NCI-H345 (cell line): Measurements from ENCODE around the gene ACOT7.
A peak's percentile ranks its signal among the peaks of the same experiment; 100 is the strongest.
"Not testable (repeated sequence)": the region's sequence is repeated elsewhere in the genome, so short reads cannot be mapped to it uniquely, and the experiment has no call there.

Experiments
- DNase-seq: peaks from one replicate; lab custom pipeline; 2025; lab: John Stamatoyannopoulos, UW

ACOT7 gene

DNA sequence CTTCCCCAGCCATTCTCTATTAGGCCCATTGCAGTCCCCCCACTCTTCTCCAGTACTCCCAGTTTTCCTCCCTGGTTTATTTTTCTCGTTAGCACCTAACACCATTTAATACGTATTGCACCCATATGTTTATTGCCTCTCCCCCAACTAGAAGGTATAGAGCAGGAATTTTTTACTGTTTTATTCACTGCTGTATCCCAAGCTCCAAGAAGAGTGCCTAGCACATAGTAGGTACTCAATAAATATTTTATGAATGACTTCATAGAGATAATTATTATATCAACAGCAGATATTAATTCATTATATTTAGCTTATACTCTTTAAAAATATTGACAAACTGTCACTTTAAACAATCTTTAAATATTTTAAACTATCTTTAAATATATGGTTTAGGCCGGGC lies 5.7 kb upstream of the ACOT7 start:
- no peak for DNase-seq

DNA sequence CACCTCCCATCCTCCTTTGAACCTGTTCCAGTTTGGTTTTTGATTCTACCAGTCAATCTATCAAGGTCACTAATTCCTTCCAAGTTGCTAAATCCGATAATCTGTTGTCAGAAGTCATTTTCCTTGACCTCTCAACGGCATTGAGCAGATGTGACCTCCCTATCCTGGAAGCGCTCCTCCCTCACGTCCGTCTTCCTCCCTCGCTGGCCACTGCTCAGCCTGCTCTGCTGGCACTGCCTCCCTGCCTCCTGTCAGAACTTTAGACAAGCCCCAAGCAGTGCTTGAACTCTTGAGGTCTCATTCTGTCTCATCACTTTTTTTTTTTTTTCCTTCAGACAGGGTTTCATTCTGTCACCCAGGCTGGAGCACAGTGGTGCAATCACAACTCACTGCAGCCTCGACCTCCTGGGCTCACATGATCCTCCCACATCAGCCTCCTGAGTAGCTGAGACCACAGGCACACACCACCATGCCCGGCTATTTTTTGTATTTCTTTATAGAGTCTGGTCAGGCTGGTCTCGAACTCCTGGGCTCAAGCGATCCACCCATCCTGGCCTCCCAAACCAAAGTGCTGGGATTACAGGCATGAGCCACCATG lies 4.4 kb upstream of the ACOT7 start:
- DNase-seq = no peak

DNA sequence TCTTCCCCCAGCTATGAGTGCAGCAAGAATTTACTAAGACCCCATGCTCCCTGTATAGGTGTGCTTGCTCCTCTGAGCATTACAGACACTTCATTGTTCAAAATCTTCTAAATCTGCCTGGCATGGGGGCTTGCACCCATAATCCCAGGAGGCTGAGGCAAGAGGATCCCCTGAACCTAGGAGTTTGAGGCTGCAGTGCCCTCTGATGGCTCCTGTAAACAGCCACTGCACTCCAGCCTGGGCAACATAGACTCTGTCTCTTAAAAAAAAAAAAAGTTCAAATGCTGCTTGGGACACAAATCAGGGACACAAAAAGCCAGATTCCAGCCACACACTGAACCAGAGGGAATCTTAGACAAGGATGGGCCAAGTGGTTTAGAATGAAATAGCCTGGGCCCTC lies 3.4 kb upstream of the ACOT7 start:
- DNase-seq = peak; percentile 27

DNA sequence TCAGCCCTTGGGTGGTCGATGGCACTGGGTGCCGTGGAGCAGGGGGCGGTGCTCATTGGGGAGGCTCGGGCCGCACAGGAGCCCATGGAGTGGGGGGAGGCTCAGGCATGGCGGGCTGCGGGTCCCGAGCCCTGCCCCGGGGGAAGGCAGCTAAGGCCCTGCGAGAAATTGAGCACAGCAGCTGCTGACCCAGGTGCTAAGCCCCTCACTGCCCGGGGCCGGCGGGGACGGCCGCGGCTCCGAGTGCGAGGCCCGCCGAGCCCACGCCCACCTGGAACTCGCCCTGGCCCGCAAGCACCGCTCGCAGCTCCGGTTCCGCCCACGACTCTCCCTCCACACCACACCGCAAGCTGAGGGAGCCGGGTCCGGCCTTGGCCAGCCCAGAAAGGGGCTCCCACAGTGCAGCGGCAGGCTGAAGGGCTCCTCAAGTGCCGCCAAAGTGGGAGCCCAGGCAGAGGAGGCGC lies 2.2 kb upstream of the ACOT7 start:
- not testable (repeated sequence) for DNase-seq

DNA sequence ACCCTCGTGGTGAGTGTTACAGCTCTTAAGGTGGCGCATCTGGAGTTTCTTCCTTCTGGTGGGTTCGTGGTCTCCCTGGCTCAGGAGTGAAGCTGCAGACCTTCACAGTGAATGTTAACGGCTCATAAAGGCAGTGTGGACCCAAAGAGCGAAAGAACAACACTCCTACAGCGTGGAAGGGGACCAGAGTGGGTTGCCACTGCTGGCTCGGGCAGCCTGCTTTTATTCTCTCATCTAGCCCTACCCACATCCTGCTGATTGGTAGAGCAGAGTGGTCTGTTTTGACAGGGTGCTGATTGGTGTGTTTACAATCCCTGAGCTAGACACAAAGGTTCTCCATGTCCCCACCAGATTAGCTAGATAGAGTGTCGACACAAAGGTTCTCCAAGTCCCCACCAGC lies 1.6 kb upstream of the ACOT7 start:
- DNase-seq = not testable (repeated sequence)

DNA sequence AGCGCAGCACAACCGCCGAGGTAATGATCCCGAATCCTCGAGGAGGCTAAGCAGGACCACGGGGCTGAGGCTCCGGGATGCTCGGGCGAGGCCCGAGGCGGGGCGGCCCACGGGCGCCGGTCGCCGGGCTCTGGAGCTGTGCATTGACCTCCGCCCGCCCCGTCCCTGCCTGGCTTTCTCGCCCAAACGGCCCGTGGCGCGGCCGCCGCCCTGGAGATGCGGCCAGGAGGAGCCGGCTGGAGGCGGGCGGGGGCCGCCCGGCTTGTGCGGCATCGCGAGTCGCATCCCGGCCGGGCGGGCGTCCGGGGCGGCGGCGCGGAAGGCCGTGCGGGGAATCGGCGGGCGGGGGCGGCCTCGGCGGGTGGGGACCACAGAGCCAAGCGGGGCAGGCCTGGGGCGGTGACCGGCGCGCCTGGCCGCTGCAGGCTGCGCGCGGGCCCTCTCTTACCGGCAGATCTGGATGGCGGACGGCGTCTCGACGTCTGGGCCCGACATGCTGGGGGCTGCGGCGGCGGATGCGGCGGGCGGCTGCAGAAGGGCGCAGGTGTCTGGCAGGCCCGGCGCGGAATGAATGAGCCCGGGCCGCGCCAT lies 663 bp downstream of the ACOT7 start:
- DNase-seq = no peak

DNA sequence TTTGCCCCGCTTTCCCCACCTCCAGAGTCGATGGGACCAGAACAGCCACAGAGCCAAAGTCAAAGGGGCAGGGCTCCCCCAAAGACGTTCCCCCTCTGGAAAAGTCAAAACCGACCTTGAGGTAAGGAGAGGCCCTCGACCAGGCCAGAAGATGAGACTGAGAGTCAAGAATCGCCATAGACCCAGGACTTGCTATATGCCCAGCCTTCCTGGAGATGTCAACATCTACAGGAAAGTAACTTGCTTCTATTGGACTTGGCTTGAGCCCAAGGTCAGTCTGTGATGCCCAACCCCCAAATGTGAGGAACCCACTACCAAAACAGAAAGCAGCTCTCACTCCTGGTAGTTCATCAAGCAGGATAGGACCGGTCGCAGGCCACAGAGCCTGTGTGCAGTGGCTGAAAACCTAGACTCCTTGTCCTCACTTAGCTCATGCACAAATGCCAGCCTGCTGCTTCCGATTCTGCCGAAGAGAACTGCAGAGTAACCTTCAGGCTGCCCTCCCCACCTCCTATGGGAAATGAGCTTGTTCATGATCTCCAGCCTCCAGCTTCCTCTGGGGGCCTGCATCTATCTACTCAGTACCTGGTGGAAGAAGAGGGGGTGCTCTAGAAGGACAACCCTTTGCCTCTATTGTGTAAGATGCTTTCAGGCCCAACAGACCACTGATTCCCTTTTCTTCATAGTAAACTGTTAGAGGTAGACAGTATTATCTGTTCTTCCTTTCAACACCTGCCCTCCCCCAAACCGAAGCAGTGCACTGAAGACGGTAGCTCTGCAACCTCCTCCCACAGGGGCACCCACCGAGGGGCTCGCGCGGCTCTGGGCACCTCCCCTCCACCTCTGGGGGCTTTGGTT lies 1.4 kb downstream of the ACOT7 start:
- DNase-seq = no peak

DNA sequence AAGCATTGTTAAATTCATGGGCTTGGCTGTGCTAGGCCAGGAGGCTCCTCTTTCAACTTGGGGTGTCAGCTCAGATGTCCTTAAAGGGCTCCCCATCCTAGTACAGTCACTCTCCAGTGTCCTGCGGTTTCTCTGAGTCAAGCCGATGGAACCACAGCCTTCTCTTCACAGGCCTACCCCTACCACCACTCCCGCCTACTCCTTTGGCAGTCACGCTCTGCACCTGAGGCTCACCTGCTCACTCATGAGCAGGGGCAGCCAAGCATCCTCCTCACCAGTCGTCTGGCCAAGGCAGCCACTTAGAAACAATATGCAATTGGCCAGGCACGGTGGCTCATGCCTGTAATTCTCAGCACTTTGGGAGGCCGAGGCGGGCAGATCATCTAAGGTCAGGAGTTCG lies 3.6 kb downstream of the ACOT7 start:
- no peak for DNase-seq

DNA sequence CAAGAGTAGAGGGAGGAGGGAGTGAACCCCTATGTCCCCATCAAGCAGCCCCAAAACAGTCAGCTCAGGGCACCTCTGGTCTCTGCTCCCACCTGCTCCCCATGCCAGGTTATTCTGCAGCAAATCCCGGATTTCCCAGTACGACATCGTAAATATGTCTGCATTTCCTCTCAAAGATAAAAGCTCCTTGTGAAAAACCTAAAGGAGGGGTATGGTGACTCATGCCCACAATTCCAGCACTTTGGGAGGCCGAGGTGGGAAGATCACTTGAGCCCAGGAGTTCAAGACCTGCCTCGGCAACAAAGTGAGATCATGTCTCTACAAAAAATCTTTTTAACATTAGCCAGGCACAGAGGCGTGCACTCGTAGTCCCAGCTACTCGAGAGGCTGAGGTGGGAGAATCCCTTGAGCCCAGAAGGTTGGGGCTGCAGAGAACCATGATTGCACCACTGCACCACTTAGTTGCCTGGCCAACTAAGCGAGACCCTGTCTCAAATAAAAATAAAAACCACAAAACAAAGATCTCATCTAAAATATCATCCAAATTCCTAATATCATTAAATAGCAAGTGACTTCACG lies 7.1 kb downstream of the ACOT7 start:
- no peak for DNase-seq

DNA sequence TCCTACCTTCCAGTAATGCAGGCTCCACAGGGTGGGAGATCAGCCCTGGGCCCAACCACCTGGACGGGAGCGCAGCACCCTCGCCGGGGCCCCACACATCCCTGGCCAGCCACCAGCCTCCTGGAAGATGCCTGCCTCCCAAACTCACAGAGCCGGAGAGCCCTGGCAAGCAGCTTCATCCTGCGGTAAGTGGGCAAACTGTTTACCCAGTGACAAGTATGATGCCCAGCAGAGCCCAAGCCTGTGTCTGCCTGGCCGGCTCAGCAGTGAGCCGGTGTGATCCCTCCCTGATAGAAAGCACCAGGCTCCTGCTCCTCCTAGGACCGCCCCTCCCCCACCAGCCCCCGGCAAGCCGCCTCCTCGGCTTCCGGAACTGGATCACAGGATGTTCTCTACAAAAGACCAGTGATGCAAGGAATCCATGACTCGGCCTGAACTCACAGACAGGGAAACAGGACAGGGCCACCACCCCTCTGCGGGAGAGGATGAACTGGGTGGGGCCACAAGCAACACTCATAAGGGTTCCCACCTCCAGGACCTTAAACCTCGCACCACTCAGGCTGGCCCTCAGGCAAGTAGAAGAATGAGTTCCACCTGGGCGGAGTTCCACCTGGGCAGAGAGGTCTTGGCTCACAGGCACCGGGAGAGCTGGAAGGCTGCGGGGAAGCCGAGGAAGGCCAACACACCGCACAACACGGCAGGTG lies 7.9 kb downstream of the ACOT7 start:
- DNase-seq = peak; percentile 88

DNA sequence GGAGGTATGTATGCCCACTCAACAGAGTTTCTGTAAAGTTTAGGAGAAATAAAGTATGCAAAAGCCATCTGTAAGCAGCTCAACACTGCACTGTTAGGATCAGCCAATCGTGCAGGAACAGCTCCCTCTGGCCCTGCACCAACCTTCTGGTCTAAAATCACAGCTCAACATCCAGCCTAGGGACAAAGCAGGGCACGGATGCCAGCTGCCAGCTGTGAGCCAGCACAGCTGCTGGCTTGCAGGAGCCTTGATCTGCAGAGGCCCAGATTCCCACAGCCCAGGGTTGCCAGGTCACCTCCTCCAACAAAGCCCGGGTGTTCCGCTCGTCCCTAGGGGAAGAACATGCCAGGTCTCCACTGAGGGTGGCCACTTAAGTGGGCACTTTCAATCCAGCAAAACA lies 8.6 kb downstream of the ACOT7 start:
- DNase-seq = no peak

DNA sequence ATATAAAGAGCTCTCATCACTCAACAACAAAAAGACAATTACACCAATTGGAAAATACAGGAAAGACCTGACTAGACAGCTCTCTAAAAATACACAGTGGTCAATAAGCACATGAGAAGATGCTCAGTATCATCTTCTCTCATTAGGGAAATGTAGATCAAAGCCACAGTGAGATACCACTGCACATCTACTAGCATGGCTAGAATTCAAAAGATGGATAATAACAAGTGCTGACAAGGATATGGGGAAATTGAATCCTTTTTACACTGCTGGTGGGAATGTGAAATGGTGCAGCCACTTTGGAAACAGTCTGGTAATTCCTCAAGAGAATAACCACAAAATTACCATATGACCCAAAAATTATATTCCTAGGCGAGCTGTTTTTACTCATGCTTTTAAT lies 9.4 kb downstream of the ACOT7 start:
- no peak for DNase-seq

DNA sequence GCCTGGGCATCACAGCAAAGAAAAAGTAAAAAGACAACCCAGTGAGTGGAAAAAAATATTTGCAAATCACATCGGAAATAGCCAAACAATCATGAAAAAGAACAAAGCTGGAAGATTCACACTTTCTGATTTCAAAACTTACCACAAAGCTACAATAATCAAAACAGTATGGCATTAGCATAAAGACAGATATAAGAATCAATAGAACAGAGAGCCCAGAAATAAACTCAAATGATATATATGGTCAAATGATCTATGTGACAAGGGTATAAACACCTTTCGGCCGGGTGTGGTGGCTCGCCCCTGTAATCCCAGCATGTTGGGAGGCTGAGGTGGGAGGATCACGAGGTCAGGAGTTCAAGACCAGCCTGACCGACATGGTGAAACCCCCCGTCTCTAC lies 13.5 kb downstream of the ACOT7 start:
- DNase-seq = no peak

DNA sequence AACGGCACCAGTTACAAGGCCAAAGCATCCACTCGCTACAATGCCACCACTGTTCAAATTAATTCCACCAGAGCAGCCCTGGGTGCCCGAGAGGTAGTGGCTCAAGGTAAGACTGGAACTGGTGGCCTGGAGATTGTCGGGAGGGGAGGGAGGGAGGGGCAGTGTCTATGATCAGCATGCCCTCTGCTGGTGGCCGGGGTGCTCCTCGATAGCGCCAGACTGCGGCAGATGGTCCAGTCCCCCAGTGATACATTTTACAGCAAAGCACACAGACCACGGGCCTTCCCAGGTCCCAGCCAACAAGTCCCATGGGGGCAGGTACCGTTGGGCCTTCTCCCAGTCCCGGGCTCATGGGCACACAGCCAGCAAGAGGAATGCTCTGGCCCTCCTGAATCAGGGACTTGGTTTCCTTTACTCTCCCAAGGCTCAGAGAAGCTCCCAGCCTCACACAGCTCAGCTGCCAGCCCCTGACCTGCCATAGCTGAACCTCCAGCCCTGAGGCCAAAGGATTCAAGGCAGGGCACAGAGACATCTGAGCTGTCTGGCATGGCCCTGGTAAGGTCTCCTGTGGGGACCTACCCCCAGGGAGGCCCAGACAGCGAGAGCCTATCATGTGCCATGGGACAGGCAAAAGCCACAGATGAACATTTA lies 15.3 kb downstream of the ACOT7 start:
- DNase-seq = no peak

DNA sequence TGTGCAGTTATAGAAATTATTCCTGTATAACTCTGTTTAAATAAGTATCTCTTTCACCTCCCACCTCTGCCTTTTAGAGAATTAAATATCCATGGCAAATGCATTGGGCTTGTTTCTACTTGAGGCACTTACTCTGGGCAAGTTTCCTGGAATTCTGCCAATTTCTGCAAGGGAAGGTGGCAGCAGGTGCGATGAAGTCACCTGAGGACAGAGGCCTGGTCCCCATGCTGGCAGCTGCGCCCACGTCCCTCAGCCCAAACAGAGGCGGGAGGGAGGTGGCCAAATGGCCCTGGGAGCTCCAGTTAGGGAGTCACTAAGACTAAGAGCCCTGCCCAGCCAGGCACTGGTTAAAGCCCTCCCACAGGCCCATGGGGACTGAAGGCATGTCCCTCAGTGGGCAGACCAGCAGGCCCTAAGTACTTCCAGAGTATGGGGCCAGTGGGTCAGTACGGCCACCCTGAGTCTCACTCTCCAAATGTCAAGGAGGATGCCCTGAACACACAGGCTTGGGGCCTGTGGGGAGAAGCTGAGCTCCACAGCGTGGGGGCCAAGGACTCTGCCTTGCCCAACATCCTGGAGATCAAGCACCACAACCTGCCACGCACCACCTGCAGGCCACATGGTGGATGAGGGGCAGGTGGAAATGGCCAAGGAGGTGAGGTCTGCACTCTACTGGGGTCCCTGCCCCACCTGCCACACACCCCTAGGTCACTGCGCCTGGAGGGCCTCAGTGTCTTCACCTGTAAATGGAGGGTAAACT lies 19.4 kb downstream of the ACOT7 start:
- DNase-seq = peak; percentile 93

DNA sequence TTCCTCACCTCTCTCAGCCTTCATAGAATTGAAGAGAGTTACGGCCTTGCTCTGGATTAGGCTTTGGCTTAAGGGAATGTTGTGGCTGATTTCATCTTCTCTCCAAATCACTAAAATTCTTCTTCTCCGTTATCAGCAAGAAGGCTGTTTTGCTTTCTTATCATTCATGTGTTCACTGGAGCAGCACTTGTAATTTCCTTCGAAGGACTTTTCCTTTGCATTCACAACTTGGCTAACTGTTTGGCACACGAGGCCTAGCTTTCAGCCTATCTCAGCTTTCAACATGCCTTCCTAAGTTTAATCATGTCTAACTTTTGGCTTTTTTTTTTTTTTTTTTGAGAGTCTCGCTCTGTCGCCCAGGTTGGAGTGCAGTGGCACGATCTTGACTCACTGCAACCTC lies 21.3 kb downstream of the ACOT7 start:
- not testable (repeated sequence) for DNase-seq

DNA sequence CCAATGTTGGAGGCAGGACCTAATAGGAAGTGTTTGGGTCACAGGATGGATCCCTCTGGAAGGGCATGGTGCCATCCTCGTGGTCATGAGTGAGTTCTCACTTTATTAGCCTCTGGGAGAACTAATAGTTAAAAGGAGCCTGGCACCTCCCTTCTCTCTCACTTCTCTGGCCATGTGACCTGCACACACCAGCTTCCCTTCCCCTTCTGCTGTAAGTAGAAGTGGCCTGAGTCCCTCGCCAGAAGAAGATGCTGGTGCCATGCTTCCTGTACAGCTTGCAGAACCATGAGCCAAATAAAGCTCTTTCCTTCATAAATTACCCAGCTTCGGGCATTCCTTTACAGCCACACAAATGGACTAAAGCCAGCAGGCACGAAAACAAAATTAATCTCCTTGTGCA lies 23.6 kb downstream of the ACOT7 start:
- no peak for DNase-seq

DNA sequence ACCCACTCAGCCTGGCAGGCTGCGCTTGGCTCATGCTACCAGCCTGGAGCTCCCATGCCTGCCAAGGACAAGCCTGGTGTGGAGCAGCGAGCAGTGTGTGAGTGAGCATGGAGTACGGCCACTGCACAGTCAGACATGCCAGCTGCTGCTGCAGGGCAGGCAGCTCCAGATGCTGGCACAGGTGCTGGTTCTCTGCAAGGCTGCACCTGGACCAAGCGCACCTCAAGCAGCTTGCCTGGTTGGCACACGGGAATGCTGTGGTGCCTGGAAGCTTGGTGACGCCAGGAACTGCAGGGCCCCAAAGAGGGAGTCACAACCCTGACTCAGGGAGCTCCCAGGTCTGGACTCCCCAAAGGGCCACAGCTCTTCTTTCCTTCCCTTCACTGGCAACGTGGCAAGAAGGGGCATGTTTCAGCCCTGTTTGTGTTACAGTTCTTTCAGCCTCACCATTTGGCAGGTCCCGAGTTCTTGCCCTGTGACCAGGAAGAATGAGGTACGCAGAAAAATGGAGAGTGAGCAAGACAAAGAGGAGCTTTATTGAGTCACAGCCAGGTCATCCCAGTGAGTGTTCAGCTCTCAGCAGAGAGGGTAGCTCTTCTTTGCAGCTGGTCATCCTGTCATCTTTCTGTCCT lies 26.1 kb downstream of the ACOT7 start:
- DNase-seq = no peak

DNA sequence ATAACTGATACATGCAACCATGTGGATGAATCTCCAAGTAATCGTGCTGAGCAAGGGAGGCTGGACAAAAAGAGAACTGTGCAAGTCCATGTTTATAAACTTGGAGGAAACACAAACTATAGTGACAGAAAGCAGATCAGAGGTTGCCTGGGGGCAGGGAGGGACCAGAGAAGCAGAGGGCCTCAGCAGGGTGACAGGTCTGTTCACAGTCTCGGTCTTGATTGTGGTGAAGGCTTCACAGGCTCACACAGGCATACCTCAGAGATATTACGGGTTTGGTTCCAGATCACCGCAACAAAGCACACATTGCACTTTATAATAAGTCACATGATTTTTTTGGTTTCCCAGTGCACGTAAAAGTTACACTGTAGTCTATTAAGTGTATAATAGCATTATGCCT lies 28.5 kb downstream of the ACOT7 start:
- peak; percentile 24 for DNase-seq

DNA sequence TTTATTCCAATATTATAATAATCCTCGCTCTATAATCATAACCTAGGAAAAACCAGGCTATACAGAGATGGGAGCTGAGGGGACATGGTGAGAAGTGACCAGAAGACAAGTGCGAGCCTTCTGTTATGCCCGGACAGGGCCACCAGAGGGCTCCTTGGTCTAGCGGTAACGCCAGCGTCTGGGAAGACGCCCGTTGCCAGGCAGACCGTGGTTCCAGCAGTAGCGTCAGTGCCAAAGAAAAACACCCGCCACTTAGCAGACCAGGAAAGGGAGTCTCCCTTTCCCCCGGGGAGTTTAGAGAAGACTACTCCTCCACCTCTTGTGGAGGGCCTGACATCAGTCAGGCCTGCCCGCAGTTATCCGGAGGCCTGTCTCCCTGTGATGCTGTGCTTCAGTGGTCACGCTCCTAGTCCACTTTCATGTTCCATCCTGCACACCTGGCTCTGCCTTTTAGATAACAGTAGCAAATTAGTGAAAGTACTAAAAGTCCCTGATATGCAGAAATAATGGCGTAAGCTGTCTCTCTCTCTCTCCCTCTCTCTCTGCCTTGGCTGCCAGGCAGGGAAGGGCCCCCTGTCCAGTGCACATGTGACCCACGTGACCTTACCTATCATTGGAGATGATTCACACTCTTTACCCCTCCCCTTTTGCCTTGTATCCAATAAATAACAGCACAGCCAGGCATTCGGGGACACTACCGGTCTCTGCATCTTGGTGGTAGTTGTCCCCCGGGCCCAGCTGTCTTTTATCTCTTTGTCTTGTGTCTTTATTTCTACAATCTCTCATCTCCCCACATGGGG lies 30.3 kb downstream of the ACOT7 start:
- DNase-seq = peak; percentile 45
